Measurements from ENCODE around the gene POLR2M. TPM values are rescaled to one million over a fixed set of nuclear protein-coding genes. Genes with fewer than 3 reads are reported as not detected.

The POLR2M gene
- total RNA-seq, 1 donor = 416 TPM

DNA sequence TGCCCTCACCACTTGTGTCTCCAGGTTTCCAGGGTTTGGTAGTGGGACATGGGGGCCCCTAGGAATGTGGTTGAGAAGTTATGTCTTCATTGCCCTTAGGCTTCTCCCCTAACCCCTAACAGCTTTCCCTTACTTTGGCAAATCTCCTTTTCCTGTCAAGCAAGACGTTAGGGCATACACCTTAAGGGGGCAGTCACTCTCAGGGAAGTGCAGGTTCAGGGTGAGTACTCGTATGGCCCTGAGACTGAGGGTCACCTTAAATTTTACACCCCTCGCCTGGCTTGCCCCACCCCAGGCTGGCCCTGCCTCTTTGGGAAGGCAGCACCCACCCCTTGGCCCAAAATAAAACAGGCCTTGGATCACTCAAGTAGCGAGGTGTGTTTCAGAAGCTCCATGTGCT, 33.5 kb downstream of the POLR2M start:
- Histone ChIP-seq H3K4me2 (ENCODE audit: insufficient read depth, low read length) (no peak overlapping the region), H4K20me1 (ENCODE audit: insufficient read depth, low read length) (no peaks in the 10 kb centered on the region), H3K9me3 (ENCODE audit: low read depth, low read length) (no peaks in the 10 kb centered on the region), H3K4me1 (ENCODE audit: insufficient read depth, low read length) (no peaks in the 10 kb centered on the region), H3K4me3 (ENCODE audit: insufficient read depth, low read length) (no peak overlapping the region), H3K27me3 (ENCODE audit: insufficient read depth, low read length) (no peaks in the 10 kb centered on the region), H3K27ac (ENCODE audit: low read depth, low read length) (no peak overlapping the region), H2AFZ (ENCODE audit: low read length) (no peak overlapping the region), H3K79me2 (ENCODE audit: insufficient read depth, low read length) (no peaks in the 10 kb centered on the region), H3K36me3 (ENCODE audit: insufficient read depth, low read length) (no peaks in the 10 kb centered on the region)
- TF ChIP-seq CTCF (IDR thresholded peaks at IDR 0.05; ENCODE audit: extremely low read depth, low read depth, low read length) = no peak
- no peak for DNase-seq (ENCODE audit: insufficient read length, low spot score, missing footprints)

- Histone ChIP-seq H3K4me1 (ENCODE audit: insufficient read depth, low read length) (no peaks in the 10 kb centered on the region), H3K4me3 (ENCODE audit: insufficient read depth, low read length) (no peak overlapping the region), H3K27ac (ENCODE audit: low read depth, low read length) (no peak overlapping the region), H2AFZ (ENCODE audit: low read length) (no peak overlapping the region), H4K20me1 (ENCODE audit: insufficient read depth, low read length) (no peaks in the 10 kb centered on the region), H3K27me3 (ENCODE audit: insufficient read depth, low read length) (no peaks in the 10 kb centered on the region), H3K36me3 (ENCODE audit: insufficient read depth, low read length) (no peaks in the 10 kb centered on the region), H3K4me2 (ENCODE audit: insufficient read depth, low read length) (no peak overlapping the region), H3K79me2 (ENCODE audit: insufficient read depth, low read length) (no peaks in the 10 kb centered on the region), H3K9me3 (ENCODE audit: low read depth, low read length) (no peaks in the 10 kb centered on the region)
- no peak for DNase-seq (ENCODE audit: insufficient read length, low spot score, missing footprints)
- TF ChIP-seq CTCF (IDR thresholded peaks at IDR 0.05; ENCODE audit: extremely low read depth, low read depth, low read length) = no peak
Observed at GRCh38 chr15:57741089-57741488, 34.6 kb downstream of the POLR2M start.

GRCh38 chr15:57743424-57743823, 36.9 kb downstream of the POLR2M start:
- H3K79me2 ChIP-seq (ENCODE audit: insufficient read depth, low read length) = no peaks in the 10 kb centered on the region
- peak; percentile 26 for TF ChIP-seq CTCF (IDR thresholded peaks at IDR 0.05; ENCODE audit: extremely low read depth, low read depth, low read length)
- no peak overlapping the region for H3K4me3 ChIP-seq (ENCODE audit: insufficient read depth, low read length)
- H3K27ac ChIP-seq (ENCODE audit: low read depth, low read length) = no peak overlapping the region
- H3K36me3 ChIP-seq (ENCODE audit: insufficient read depth, low read length) = no peaks in the 10 kb centered on the region
- DNase-seq (ENCODE audit: insufficient read length, low spot score, missing footprints) = peak; percentile 80
- H3K9me3 ChIP-seq (ENCODE audit: low read depth, low read length) = no peaks in the 10 kb centered on the region
- H2AFZ ChIP-seq (ENCODE audit: low read length) = peak overlapping the region; percentile 50
- H3K4me2 ChIP-seq (ENCODE audit: insufficient read depth, low read length) = no peak overlapping the region
- no peaks in the 10 kb centered on the region for H4K20me1 ChIP-seq (ENCODE audit: insufficient read depth, low read length)
- H3K4me1 ChIP-seq (ENCODE audit: insufficient read depth, low read length) = no peaks in the 10 kb centered on the region
- H3K27me3 ChIP-seq (ENCODE audit: insufficient read depth, low read length) = peaks cover 7% of the 10 kb centered on the region

GRCh38 chr15:57746786-57747185, 40.3 kb downstream of the POLR2M start:
- peak overlapping the region; percentile 59 for H3K4me3 ChIP-seq (ENCODE audit: insufficient read depth, low read length)
- peak overlapping the region; percentile 89 for H2AFZ ChIP-seq (ENCODE audit: low read length)
- peak overlapping the region; percentile 49 for H3K4me2 ChIP-seq (ENCODE audit: insufficient read depth, low read length)
- H3K27ac ChIP-seq (ENCODE audit: low read depth, low read length) = no peak overlapping the region
- TF ChIP-seq CTCF (IDR thresholded peaks at IDR 0.05; ENCODE audit: extremely low read depth, low read depth, low read length) = no peak
- H3K79me2 ChIP-seq (ENCODE audit: insufficient read depth, low read length) = no peaks in the 10 kb centered on the region
- no peak for DNase-seq (ENCODE audit: insufficient read length, low spot score, missing footprints)
- H3K9me3 ChIP-seq (ENCODE audit: low read depth, low read length) = no peaks in the 10 kb centered on the region
- no peaks in the 10 kb centered on the region for H4K20me1 ChIP-seq (ENCODE audit: insufficient read depth, low read length)
- no peaks in the 10 kb centered on the region for H3K36me3 ChIP-seq (ENCODE audit: insufficient read depth, low read length)
- H3K4me1 ChIP-seq (ENCODE audit: insufficient read depth, low read length) = no peaks in the 10 kb centered on the region
- H3K27me3 ChIP-seq (ENCODE audit: insufficient read depth, low read length) = peaks cover 7% of the 10 kb centered on the region
